ENCODE results near the gene PLXNA2.

- TF ChIP-seq CTCF (IDR thresholded peaks at IDR 0.05; ENCODE audit: insufficient read depth, low read depth, low read length) (no peak), EZH2 (IDR thresholded peaks at IDR 0.05; ENCODE audit: insufficient read depth, low read length) (no peak)
Measured at GRCh38 chr1:208161656-208162375, 82.4 kb downstream of the PLXNA2 start.

All from astrocyte (in vitro differentiated cells and primary cell).